GM12892 (cell line): ENCODE data around the gene SLC30A2.

Experiments
- POLR2A ChIP-seq: IDR thresholded peaks from 2 replicates; pipeline ENCODE4 v1.6.1; 2011; ENCODE audit warnings: low read depth, low read length, control low read depth
- POLR2AphosphoS5 ChIP-seq: IDR thresholded peaks from 2 replicates; pipeline ENCODE4 v1.6.1; 2011; ENCODE audit warnings: low read depth, low read length, control low read depth

DNA sequence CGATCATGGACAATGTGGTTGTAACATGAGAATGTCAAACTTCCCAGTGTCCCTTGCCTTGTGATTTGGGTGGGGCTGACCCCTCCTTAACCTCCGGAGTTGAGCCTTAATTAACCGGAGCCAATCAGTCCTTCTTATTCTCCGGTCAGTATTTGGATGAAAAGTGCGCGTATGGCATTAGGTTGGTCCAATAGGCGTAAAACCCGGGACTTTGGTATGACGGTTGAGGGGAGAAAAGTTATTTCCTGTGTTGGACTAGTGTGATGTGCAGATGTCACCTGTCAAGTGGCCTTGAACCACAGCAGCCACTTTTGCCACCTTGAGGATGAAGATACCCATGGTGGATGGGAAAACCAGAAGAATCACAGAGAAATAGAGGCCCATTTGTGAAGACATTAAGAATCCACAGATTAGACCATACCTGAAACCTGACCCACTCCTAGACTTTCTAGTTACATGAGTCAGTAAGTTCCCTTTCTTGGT, 53.2 kb downstream of the SLC30A2 start:
- TF ChIP-seq POLR2A = no peak
- TF ChIP-seq POLR2AphosphoS5 = no peak
